ENCODE measurements around the gene TMC1. TPM values are rescaled to one million over a fixed set of nuclear protein-coding genes. Genes with fewer than 3 reads are reported as not detected.

Gene TMC1
- total and polyA plus RNA-seq, 2 of the 13 experiments (the other 11 are each of a cell fraction or from before 2014, with no cell fraction given): 0.02 to 0.03 TPM

DNA sequence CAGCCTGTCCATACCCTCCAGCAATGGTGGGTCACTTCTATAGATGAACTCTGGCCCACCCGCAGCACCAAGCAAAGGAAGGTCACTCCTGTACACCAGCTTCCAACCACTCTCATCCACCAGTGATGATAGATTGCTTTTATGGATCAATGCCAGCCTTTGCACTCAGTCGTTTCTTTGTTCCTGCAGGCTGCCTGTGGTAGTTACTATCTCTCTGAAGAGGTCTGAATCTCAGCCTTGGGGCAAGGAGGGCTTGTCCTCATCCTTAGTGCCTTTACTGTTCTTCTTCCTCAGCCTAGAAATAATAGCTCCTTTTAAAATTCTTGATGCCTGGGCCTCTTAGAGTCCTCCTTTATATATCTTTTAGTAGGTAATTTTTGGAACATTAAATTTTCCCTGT is 100.8 kb downstream of the TMC1 start:
- Histone ChIP-seq H3K4me1 (ENCODE audit: insufficient read depth, low read length) (no peaks in the 10 kb centered on the region), H3K4me2 (ENCODE audit: low read depth, low read length) (no peak overlapping the region), H3K36me3 (replicated peaks in 1 of 2; ENCODE audit: control insufficient read depth in 1 of 2, insufficient read depth in 2 of 2, low read length in 2 of 2) (no peaks in the 10 kb centered on the region), H4K20me1 (ENCODE audit: insufficient read depth, low read length) (no peaks in the 10 kb centered on the region), H3K27me3 (ENCODE audit: control insufficient read depth in 1 of 2, insufficient read depth in 2 of 2, low read length in 2 of 2) (0 out of 5 replicates have a peak, but pooled peaks cover 0 to 3% of the 10 kb centered on the region in 2 experiments), H3K27ac (ENCODE audit: extremely low read length, insufficient read depth, low read length) (no peak overlapping the region), H2AFZ (ENCODE audit: low read length) (no peak overlapping the region), H3K79me2 (ENCODE audit: insufficient read depth, low read length) (no peaks in the 10 kb centered on the region), H3K9me3 (ENCODE audit: low read length) (no peaks in the 10 kb centered on the region), H3K4me3 (replicated peaks in 1 of 3; ENCODE audit: insufficient read depth in 1 of 3, low read depth in 2 of 3, low read length in 3 of 3) (no peak overlapping the region), H3K9ac (ENCODE audit: insufficient read depth, low read depth, low read length) (no peak overlapping the region)
- intact Hi-C loops (cut with micrococcal nuclease; ENCODE audit: unreplicated experiment) (no loop called here), in situ Hi-C loops (cut with HindIII; ENCODE audit: extremely low pct_ligation_motif_present, low pct_unique_long_range_greater_than_20kb) (no loop called here)
- DNase-seq (ENCODE audit: low spot score) (no peak), ATAC-seq (no peak), FAIRE-seq (no peak)
- TF ChIP-seq, protein P1, sequence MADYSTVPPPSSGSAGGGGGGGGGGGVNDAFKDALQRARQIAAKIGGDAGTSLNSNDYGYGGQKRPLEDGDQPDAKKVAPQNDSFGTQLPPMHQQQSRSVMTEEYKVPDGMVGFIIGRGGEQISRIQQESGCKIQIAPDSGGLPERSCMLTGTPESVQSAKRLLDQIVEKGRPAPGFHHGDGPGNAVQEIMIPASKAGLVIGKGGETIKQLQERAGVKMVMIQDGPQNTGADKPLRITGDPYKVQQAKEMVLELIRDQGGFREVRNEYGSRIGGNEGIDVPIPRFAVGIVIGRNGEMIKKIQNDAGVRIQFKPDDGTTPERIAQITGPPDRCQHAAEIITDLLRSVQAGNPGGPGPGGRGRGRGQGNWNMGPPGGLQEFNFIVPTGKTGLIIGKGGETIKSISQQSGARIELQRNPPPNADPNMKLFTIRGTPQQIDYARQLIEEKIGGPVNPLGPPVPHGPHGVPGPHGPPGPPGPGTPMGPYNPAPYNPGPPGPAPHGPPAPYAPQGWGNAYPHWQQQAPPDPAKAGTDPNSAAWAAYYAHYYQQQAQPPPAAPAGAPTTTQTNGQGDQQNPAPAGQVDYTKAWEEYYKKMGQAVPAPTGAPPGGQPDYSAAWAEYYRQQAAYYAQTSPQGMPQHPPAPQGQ (CRISPR knock-in tag; IDR thresholded peaks at IDR 0.05; ENCODE audit: borderline replicate concordance): no peak
- TF ChIP-seq DPF2 (CRISPR knock-in tag; IDR thresholded peaks at IDR 0.05; ENCODE audit: borderline replicate concordance, low read depth): no peak
- no peak for TF ChIP-seq SNAPC2 (CRISPR knock-in tag; IDR thresholded peaks at IDR 0.05)
- no peak for TF ChIP-seq MEF2D (CRISPR knock-in tag; IDR thresholded peaks at IDR 0.05)
- BruUV-seq (replicated peaks): no TSS peak
- ChIA-PET CTCF (ENCODE audit: low intra/inter-chr PET ratio, low total read pairs) (no interaction called here), POLR2A (no interaction called here)
- 0% methylated on average over 2 of the region's 2 CpGs for WGBS (ENCODE audit: low lambda C conversion rate)

DNA sequence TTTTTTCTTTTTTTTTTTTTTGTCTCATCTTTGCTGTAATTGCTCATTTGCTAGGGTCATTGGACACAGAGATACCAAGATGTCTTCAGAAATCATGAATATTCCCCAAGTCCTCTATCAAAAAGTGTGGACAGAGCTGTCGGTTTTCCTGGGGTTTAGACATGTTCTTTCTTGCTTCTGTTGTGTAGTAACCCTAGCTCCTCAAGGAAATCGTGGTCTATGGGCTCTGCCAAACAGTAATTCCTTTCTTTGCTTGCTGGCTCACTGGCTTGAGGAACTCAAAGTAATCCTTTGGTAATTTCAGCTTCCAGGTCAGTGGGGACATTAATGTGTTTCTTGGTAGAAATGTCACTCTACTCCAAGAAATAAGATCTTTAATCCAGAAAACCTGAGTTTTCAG is 101.7 kb downstream of the TMC1 start:
- no peak overlapping the region for H3K4me2 ChIP-seq (ENCODE audit: low read depth, low read length)
- H4K20me1 ChIP-seq (ENCODE audit: insufficient read depth, low read length): no peaks in the 10 kb centered on the region
- H3K9me3 ChIP-seq (ENCODE audit: low read length): no peaks in the 10 kb centered on the region
- FAIRE-seq (no peak), DNase-seq (ENCODE audit: low spot score) (no peak), ATAC-seq (no peak)
- no peak overlapping the region for H3K27ac ChIP-seq (ENCODE audit: extremely low read length, insufficient read depth, low read length)
- POLR2A ChIA-PET: no interaction called here
- H3K4me3 ChIP-seq (replicated peaks in 1 of 3; ENCODE audit: insufficient read depth in 1 of 3, low read depth in 2 of 3, low read length in 3 of 3): no peak overlapping the region
- intact Hi-C loops (cut with micrococcal nuclease; ENCODE audit: unreplicated experiment): no loop called here
- H3K9ac ChIP-seq (ENCODE audit: insufficient read depth, low read depth, low read length): no peak overlapping the region
- no TSS peak for BruUV-seq (replicated peaks)
- no peaks in the 10 kb centered on the region for H3K4me1 ChIP-seq (ENCODE audit: insufficient read depth, low read length)
- no peak overlapping the region for H2AFZ ChIP-seq (ENCODE audit: low read length)
- H3K27me3 ChIP-seq (ENCODE audit: control insufficient read depth in 1 of 2, insufficient read depth in 2 of 2, low read length in 2 of 2): 0 out of 5 replicates have a peak, but pooled peaks cover 0 to 3% of the 10 kb centered on the region in 2 experiments
- in situ Hi-C loops (cut with HindIII; ENCODE audit: extremely low pct_ligation_motif_present, low pct_unique_long_range_greater_than_20kb): no loop called here
- WGBS (ENCODE audit: low lambda C conversion rate): 10% methylated on average over 2 of the region's 2 CpGs
- no peaks in the 10 kb centered on the region for H3K36me3 ChIP-seq (replicated peaks in 1 of 2; ENCODE audit: control insufficient read depth in 1 of 2, insufficient read depth in 2 of 2, low read length in 2 of 2)
- CTCF ChIA-PET (ENCODE audit: low intra/inter-chr PET ratio, low total read pairs): no interaction called here
- no peaks in the 10 kb centered on the region for H3K79me2 ChIP-seq (ENCODE audit: insufficient read depth, low read length)
- TF ChIP-seq MXD4 (CRISPR knock-in tag; IDR thresholded peaks at IDR 0.05) (no peak), PRMT3 (CRISPR knock-in tag; IDR thresholded peaks at IDR 0.05; ENCODE audit: borderline replicate concordance, low read depth) (no peak), ARNT (IDR thresholded peaks at IDR 0.05) (no peak), SP2 (CRISPR knock-in tag; IDR thresholded peaks at IDR 0.05) (no peak), TCF7 (IDR thresholded peaks at IDR 0.05; ENCODE audit: low read depth) (no peak), ZNF713 (CRISPR knock-in tag; IDR thresholded peaks at IDR 0.05) (no peak), NFYC (CRISPR knock-in tag; IDR thresholded peaks at IDR 0.05) (no peak)
- TF ChIP-seq, protein P2, sequence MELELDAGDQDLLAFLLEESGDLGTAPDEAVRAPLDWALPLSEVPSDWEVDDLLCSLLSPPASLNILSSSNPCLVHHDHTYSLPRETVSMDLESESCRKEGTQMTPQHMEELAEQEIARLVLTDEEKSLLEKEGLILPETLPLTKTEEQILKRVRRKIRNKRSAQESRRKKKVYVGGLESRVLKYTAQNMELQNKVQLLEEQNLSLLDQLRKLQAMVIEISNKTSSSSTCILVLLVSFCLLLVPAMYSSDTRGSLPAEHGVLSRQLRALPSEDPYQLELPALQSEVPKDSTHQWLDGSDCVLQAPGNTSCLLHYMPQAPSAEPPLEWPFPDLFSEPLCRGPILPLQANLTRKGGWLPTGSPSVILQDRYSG (CRISPR knock-in tag; IDR thresholded peaks at IDR 0.05): no peak
- TF ChIP-seq, protein P3, sequence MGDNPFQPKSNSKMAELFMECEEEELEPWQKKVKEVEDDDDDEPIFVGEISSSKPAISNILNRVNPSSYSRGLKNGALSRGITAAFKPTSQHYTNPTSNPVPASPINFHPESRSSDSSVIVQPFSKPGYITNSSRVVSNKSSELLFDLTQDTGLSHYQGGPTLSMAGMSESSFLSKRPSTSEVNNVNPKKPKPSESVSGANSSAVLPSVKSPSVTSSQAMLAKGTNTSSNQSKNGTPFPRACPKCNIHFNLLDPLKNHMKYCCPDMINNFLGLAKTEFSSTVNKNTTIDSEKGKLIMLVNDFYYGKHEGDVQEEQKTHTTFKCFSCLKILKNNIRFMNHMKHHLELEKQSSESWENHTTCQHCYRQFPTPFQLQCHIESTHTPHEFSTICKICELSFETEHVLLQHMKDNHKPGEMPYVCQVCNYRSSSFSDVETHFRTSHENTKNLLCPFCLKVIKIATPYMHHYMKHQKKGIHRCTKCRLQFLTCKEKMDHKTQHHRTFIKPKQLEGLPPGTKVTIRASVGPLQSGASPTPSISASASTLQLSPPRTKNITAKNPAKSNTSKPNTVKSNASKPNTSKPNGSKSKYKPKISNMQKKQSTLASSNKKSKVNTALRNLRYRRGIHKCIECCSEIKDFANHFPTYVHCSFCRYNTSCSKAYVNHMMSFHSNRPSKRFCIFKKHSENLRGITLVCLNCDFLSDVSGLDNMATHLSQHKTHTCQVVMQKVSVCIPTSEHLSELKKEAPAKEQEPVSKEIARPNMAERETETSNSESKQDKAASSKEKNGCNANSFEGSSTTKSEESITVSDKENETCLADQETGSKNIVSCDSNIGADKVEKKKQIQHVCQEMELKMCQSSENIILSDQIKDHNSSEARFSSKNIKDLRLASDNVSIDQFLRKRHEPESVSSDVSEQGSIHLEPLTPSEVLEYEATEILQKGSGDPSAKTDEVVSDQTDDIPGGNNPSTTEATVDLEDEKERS (CRISPR knock-in tag; IDR thresholded peaks at IDR 0.05): no peak
- TF ChIP-seq, protein P4, sequence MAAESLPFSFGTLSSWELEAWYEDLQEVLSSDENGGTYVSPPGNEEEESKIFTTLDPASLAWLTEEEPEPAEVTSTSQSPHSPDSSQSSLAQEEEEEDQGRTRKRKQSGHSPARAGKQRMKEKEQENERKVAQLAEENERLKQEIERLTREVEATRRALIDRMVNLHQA (CRISPR knock-in tag; IDR thresholded peaks at IDR 0.05): no peak

Data from HepG2 (cell line).